ENCODE results near the gene CCDC181.
"Not testable (repeated sequence)": the region's sequence is repeated elsewhere in the genome, so short reads cannot be mapped to it uniquely, and the experiment has no call there.

Gene CCDC181

DNA sequence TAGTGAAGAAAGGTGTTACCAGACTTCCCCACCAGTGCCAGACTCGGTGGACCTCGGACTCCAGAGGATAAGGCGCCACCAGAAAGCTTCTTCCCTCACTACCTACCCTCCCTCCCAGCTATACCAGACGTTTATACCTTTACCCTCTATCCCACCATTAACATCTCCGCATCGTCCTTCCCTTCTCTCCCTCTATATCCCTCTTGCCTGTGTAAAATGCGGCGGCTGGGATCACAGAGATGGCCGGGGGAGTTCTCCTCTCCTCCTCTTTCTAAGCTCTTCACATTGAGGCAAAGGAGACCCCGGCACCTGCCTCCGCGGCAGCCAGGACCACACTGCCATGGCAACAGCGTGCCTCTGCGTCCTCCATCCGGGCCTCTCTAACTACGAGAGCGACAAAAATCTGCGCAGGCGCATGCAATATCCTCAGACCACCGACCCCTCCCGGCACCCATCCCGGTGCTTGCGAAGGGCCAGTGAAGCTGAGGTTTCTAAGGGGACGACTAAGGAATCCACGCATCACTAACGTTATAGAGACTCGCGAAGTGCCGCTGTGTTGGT, at the start of gene CCDC181:
Gene CCDC181, minus strand, starts transcription at position 394 of the 561 bp plus-strand sequence. CDS start 2,547 bp downstream, outside the sequence.
- peak; percentile 62 for DNase-seq

DNA sequence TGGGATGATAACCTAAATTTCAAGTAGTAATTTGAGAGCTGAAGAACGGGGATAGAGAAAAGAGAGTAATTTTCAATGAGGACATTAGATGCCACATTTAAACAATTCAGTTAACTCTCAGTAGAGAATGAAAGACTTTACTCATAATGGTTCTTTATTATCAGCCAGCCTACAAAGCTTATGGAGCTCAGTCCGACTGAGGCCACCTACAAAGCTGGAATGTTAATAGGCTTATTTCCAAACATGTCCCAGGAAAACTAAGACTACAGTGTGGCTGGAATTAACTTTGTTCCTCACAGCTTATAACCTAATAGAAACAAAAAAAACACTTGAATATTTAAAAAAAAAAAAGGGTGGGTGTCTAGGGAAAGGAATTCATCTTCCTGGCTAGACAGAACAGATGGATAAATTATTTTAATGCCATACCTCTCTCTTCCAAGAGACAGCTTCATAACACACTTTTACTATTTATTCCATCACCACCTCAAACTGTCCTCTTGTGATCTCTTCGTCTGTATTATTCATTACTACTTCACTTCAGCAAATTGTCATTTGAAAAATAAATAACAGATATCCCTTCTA, 48.6 kb upstream of the CCDC181 start:
- no peak for DNase-seq

DNA sequence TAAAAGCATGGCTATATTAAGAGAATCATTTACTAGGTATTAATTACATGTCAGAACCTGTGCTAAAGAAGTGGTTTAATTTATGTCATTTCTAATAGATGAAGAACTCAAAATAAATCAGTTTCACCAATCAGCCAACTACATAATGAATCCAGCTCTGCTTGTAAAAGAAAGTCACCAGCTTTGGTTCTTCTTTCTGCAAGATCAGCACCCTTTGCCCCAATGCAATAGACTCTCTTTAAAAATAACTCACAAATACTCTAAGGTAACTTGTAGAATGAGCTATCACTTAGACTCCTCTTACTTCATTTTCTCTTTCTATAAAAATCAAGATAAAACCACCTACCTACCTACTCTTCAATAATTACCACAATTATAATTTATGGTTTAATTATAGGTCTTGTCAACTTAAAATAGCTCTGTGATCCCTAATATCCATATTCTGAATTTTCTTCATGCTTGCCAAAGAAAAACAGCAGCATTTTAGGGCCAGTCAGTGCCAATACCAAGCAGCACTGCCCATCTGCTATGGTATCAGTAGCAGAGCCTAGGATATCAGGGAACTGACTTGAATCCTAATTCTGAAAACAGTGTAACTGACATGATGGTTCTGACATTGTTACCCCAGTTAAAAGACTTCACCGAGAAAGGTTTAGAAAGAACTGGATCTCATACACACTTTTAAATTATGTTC, 47.2 kb upstream of the CCDC181 start:
- no peak for DNase-seq

GRCh38 chr1:169473347-169473746, 46.1 kb upstream of the CCDC181 start:
- DNase-seq, result no peak

GRCh38 chr1:169472738-169473137, 45.5 kb upstream of the CCDC181 start:
- DNase-seq, result no peak

GRCh38 chr1:169468982-169469381, 41.7 kb upstream of the CCDC181 start:
- no peak for DNase-seq

DNA sequence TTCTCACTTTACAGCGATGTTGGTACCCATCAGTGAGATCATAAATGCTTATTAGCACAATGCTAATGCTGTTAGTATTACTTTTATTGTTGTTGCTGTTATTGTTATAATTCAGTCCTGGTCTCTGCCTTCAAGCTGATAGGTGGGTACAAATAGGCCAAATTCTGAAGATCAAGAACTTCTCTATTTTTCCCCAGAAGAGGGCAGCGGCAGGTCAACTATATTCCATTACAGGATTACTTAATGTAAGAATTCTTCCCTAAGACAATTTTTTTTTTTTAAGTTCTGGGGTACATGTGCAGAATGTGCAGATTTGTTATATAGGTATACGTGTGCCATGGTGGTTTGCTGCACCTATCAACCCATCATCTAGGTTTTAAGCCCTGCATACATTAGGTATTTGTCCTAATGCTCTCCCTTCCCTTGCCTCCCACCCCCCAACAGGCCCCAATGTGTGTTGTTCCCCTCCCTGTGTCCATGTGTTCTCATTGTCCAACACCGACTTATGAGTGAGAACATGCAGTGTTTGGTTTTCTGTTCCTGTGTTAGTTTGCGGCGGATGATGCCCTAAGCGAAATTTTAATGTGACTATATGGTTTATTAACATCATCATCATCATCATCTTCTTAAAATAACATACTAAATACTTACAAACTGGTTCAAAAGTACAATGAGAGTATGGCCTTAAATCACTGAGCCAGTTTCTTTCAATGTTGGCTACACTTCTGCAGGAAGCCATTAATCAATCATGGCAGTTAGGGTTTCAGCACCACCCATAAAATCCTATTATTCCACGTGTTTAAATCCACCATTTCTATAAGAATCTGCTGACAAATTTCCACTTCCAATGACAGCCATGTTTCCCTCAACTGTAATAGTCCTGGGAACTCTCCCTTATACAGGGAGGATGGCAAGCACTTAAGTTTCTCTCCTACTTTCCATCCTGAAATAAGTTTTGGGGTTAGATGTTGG, 39.3 kb upstream of the CCDC181 start:
- DNase-seq, result no peak

- no peak for DNase-seq
Measured at GRCh38 chr1:169465281-169465680, 38.0 kb upstream of the CCDC181 start.

DNA sequence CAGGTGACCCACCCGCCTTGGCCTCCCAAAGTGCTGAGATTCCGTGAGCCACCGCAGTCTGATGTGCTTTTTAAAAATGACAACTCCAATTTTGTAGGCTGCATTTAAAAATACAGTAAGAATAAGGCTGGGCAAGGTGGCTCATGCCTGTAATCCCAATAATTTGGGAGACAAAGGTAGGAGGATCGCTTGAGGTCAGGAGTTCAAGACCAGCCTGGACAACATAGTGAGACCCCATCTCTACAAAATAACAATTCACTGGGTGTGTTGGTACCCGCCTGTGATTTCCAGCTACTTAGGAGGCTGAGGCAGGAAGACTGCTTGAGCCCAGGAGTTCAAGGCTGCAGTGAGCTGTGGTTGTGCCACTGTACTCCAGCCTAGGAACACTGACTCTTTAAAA, 35.1 kb upstream of the CCDC181 start:
- no peak for DNase-seq

DNA sequence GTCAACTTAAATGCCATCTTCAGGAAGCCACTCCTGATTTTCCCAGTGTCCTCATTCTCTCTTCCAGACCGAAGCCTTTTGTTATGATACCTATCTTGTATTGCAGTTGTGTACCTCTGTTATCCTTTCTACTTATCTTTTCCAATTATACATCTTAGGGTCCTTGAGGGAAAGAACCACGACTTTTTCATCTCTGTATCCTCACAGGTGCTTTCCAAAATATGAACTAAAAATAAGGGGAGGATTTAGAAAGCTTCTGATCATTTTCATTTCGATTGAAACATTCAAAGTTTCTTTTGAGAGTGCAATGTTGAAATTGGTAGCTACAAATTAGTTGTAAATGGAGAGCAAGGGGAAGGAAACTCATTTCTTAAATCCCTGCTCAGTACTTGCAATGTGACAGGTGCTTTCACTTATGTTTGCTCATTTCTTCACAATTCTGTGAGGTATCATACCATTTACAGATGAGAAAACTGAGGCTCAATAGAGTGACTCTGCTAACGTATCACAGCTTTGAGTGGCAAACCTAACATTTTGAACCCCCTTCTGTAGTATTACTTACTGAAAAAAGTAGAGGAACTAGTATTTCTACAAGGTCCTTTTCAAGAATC, 34.2 kb upstream of the CCDC181 start:
- DNase-seq, result no peak

- DNase-seq, result peak; percentile 5
Measured at GRCh38 chr1:169460191-169460833, 33.0 kb upstream of the CCDC181 start.

- DNase-seq, result no peak
Measured at GRCh38 chr1:169457443-169457842, 30.2 kb upstream of the CCDC181 start.

GRCh38 chr1:169456029-169456428, 28.8 kb upstream of the CCDC181 start:
- DNase-seq, result no peak

- DNase-seq, result no peak
Measured at GRCh38 chr1:169452921-169453320, 25.6 kb upstream of the CCDC181 start.

DNA sequence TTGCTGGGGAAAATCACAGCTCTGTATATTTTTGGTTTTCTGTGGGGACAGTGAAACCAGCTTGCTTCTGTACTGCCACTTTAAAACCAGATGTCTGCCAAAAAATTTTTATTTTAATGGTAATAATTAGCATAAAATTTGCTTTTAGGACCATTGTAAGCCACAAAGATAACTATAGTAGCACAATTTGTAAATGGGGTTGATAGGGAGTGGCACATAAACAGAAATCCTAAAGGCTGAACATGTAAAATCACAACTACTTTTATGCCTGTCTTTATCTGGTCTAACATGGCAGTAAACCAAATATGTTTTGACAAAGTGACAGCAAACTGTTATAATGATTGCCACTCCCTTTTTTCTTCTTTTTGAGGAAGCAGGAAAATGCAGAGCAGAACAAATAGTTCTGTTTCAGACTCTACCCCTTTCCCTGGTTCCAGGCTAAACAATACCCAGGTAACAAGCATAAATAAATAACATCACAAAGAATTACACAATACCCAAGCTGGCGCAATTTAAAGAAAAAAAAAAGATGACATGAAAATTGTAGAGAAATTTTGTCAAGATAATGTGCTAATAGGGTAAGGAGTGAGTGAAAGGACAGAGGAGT, 24.0 kb upstream of the CCDC181 start:
- DNase-seq, result no peak

GRCh38 chr1:169443923-169444322, 16.6 kb upstream of the CCDC181 start:
- no peak for DNase-seq

- DNase-seq, result no peak
Measured at GRCh38 chr1:169426174-169426705, 1.0 kb downstream of the CCDC181 start.

DNA sequence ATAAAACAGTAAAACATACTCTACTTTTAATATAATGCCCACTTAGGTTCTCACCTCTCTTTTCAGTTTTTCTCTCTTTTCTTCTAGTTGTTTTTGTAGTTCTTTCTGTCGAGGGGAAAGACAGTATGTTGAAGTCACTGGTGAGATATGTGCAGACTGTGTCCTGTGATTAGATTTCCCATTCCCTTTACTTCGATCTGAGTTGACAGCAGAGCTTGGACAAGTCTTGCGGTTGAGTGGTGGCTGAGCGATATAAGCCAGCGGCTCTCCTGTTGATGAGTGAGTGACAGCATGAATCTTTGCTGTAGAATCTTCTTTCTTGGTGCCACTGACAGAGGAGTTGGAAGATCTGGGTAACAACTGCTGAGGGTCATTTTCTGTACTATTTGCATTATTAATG, 6.0 kb downstream of the CCDC181 start:
- no peak for DNase-seq

DNA sequence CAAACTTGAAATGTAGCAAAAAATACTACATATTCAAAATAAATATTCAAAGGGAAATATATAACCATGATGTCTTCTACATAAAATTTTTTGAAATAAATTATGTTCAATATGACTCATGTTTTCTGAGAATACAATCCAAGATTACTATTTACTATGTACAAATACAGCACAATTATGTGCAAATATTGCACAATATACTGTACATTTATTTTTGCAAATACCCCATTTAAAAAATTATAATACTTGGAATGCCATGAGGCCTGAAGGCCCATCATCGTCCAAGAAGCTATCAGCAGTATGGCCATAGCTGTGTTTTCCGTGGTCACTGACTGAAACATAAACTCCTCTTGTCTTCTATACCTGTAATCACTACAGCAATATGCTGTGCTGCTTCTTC, 12.3 kb downstream of the CCDC181 start:
- no peak for DNase-seq

DNA sequence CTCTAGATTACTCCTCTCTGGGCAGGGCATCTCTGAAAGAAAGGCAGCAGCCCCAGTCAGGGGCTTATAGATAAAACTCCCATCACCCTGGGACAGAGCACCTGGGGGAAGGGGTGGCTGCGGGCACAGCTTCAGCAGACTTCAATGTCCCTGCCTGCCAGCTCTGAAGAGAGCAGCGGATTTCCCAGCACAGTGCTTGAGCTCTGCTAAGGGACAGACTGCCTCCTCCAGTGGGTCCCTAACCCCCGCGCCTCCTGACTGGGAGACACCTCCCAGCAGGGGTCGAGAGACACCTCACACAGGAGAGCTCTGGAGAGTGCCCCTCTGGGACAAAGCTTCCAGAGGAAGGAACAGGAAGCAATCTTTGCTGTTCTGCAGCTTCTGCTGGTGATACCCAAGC, 18.9 kb downstream of the CCDC181 start:
- DNase-seq, result not testable (repeated sequence)

- not testable (repeated sequence) for DNase-seq
Measured at GRCh38 chr1:169402578-169402977, 24.7 kb downstream of the CCDC181 start.

GRCh38 chr1:169395955-169396354, 31.3 kb downstream of the CCDC181 start:
- no peak for DNase-seq

Measured in stimulated activated CD4-positive, alpha-beta T cell treated with anti-CD3 and anti-CD28 coated beads, Interleukin-1b, Interleukin-23, amount 100 ng/mL, for 48 hours (primary cell).